HT-29 (cell line): ENCODE results near the gene MLKL. TPM values are rescaled to one million over a fixed set of nuclear protein-coding genes. Genes with fewer than 3 reads are reported as not detected.

ENCODE experiments used
- DNase-seq: peaks from one replicate; pipeline ENCODE4 v3.0.0-alpha.2; 2015; ENCODE audit warnings: low spot score
- total RNA-seq: library from RNA; depleted of rRNA; stranded (reverse); fragments of >200 nt; shearing (Covaris generic); gene quantifications from 2 replicates; pipeline ENCODE4 v1.2.3, GENCODE V29; 2014; rRNA removed

Gene MLKL
- 19.3 and 27.5 TPM in 2 replicates for total RNA-seq

DNA sequence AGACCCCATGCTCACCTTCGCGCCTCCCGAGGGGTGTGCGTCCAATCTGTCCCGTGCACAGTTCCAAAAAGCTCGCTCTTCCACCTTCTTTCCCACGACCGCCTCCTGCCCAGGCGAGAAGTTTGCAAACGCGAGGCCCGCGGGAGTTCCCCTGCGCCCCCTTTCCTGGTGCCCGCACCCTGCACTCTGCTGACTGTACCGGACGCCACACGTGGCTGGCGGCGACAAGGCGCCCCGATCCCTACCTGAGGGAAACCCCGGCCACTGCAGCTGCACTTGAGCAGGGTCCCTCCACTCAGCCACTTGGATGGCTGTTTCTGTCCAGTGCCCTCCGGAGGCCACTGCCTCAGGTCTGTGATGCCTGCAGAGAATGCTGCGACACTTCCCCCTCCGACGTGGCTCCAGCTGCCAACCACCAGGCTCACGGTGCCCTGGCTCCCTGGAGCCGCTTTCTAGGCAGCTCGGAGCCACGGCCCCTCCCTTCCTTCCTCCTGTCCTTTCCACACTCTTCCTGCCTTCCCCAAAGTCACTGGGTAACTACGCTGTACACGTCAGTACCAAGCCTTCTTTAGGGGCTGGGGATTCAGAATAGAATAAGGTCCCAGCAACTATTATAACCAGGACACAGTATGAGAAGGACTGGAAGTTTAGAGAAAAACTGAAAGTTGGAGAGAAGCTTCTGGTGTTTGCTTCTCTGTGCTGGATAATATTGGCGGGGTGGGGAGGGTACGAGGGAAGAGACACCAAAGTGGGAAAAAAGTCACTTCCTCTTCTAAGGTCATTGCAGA, at the start of gene MLKL:
Gene MLKL, minus strand, starts transcription at position 425 of the 788 bp plus-strand sequence. CDS start 5,105 bp downstream, outside the sequence.
- DNase-seq = peak; percentile 74

DNA sequence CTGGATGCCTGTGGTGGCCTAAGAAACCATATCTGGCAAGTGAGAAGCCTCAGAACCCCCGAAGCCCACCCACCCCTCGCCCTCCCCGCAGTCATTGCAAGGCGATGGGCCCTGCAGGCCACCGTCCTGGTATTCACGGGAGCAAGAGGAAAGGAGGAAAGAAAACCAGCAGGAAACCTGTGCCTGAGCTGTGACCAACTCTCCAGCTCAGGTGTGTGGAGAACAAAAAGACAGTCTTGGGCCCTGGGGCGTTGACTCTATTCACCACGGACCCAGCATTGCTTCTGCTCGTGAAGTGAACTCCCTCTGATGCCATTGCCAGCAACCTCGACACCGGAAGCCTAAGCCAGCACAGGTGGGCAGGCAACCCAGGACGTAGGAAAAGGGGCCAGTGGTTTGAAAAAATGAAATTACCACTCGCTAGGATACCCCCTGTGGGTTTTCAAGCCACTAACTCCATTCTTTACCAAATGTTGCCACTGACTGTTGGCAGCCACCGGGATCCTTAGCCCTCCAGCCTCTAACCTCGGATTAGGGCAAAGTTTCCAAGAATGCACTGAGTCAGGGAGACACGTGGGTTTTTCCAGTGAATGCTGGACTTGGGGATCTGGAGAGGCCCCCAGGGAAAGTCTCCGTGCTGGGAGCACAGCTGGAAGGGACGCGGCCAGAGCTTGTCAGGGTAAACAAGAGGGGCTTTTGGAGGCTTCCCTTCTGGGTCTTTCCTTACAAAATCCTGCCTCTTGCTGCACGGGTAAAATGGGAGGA, 48.8 kb upstream of the MLKL start:
- DNase-seq = no peak

DNA sequence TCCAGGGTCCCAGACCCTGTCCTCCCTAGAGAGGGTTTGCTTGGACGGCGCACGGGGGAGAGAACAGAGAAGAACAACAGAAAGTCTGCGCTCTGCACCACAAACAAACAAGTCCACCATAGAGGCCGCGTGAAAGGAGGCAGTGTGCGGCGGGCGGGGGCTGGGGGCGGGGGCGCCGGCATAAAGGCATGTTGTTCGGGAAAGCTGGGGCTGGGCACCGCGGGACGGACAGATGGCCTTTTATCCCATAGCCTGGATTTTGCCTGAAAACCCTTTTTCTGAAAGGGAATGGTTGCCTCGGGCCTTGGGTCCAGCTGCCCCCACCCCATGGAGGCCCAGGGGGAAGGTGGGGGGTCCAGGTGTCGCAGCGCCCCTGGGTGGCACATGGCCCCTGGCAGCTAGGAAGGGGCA, 48.0 kb upstream of the MLKL start:
- DNase-seq = no peak

DNA sequence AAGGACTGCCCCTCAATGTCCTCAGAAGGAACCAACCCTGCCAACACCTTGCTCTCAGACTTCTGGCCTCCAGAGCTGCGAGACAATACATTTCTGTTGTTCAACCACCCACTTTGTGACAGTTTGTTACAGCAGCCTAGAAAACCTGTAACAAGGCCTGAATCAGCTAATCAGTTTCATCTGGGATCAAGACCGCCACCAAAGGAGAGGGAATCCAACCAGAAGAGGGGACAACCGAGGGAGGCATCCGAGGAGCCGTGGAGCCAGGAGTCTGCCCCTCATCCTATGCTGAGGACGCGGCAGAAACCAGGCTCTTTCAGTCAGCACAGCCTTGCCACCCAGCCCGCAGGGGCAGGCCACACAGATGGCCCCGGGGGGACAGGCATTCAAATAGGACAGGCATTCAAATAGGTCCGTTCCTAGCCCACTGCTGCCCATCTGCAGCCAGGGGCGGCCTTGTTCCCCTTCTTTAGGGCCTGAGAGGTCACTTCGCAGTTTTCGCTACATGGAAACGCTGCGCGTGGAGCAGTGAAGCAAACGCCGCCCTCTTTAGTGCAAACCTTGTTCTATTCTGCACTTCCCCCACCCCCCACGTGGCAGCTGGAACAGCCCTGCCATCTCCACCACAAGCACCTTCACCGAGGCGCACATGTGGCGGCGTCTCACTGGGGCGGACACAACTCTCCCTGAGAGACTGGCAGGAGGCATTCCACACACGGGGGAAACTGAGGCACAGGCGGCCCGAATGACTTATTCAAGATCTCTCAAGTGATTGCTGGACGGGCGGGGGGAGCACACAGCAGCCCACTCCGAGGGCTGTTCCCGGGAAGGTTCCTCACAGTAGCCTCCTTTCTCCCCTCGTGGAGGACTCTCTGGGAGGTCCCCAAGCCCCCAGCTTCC, 47.3 kb upstream of the MLKL start:
- no peak for DNase-seq

DNA sequence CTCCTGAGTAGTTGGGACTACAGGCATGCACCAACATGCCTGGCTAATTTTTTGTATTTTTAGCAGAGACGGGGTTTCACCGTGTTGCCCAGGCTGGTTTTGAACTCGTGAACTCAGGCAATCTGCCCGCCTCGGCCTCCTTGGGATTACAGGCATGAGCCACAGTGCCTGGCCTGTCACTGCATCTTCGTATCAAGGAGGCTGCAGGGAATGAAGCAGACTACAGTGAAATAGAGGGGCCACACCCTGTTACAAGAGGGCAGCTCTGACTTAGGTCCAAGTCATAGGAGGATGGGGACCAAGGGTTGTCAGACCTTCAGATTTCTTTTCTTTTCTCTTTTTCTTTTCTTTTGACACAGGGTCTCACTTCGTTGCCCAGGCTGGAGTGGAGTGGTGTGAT, 45.3 kb upstream of the MLKL start:
- DNase-seq = no peak

DNA sequence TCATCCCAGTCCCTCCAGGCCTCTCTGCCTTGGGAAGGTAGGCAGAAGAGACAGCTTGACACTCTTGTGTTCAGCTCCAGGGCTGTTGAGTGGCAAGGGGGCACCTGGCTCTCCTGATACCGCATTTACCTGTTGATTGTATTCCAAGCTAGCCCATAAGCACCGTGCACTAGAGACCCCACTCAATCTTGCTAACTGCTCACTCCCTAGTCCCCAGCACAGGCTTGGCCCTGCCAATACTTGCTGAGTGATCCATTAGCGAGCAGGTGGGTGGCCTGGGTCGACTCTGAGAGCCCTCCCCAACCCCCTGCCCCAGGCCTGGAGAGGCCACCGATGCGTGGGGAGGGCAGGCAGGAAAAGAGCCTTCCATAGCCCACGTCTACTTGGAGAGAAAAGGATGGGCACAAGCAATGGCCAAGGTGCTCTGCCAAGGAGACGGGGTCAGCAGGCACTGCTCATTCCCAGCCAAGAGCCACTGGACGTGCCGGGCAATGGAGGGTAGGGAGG, 44.5 kb upstream of the MLKL start:
- no peak for DNase-seq

DNA sequence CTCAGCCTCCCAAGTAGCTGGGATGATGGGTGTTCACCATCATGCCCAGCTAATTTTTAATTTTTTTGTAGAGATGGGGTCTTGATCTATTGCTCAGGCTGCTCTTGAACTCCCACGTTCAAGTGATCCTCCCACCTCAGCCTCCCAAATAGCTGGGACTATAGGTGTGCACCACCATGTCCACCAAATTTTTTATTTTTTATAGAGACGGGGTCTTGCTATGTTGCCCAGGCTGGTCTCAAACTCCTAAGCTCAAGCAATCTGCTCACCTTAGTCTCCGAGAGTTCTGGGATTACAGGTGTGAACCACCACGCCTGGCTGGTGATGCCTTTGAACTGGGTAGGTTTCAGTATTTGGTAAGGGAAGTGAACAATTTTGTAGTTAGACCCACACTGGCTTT, 43.9 kb upstream of the MLKL start:
- no peak for DNase-seq

DNA sequence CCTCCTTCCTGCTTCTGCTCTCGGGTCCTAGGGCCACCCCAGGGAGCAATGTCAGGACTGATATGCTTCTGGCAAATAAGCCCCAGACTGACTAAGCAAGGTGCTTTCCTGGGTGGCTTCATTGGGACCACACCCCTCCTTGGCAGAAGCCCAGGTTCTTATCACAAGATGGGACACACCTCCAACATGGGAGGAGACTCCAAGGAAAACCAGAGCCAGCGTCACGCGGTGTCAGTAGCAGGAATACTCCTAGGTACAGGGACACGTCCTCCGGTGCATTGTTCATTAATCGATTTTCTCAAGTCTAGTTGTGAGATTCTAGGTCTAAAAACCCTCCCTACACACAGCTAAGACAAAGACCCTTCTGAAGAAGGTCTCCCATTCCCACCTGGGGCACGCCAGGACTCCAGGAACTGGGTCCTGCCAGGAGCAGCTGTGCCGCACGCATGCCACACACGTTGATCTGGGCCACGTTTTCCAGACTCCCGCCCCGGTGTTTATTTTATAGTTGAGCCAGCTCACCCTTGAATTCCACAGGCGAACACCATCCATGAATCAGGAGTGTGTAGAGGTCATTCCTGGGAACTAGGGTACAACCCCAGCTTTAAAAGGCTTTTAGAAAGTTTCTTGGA, 43.1 kb upstream of the MLKL start:
- DNase-seq = peak; percentile 97

DNA sequence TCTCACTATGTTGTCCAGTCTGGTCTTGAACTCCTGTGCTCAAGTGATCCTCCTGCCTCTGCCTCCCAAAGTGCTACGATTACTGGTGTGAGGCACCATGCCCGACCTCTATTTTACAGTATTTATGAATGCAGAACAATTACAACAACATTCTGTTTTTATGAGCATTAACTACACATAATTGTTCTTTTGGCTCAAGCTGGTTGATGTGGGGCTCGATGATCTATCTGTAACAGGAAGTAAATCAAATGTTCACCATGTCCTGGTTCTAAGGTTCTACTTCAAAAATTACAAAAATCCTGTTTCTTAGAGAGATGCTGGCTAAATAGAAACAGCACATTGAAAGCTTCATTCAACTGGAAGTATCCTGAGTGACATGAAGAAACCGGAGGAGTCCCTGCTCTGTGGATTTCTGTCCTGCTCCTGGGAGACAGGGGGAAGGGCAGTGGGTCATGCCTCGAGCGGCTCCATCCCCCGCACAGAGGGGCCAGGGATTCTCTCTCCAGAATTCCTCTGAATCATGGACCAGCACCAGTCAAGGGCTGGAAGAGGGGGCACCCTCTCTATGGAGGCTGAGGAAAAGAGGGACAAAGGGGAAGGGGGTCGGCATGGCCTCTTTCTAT, 42.5 kb upstream of the MLKL start:
- DNase-seq = peak; percentile 30

DNA sequence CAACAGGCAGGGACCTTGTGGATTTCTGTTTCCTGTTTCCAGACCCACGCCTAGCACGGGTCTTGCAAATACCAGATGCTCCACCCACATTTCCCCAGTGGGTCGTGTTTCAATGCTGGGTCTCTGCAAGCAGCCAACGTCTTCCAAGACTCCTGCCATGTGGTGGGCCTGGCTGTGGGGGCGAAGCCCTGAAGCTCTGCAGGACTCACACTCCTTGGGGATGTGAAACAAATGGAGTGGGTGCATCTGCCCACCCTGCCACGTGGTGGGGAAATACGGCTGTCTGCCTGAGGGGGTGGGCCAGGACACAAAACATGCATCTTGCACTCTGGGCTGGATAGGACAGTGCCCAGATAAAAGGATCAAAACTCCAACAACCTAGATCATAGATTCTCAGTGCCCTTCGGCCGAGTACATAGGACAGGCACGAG, 41.4 kb upstream of the MLKL start:
- no peak for DNase-seq

DNA sequence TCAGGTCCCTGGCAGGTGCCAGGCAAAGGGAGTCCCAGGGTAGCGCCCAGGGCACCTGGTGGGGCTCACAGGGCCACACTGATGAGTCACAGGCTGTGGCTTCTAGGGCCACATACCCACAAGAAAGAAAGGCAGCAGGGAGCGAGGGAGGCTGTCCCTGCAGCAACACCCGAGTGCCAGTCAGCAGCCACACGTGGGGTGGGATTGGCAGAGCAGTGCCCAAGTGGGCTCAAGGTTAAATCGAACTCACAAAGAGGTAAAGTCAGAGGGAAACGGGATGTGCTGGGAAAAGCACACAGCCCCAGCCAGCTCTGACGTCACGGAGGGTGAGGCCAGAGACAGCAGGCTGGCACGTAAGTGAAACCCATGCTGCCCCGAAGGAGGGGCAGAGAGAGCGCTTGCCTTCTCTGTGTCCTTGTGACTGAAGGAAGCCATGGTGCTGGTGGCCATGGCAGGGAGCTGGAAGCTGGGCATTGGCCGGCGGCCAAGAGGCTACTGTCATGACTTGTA, 40.2 kb upstream of the MLKL start:
- DNase-seq = peak; percentile 78

DNA sequence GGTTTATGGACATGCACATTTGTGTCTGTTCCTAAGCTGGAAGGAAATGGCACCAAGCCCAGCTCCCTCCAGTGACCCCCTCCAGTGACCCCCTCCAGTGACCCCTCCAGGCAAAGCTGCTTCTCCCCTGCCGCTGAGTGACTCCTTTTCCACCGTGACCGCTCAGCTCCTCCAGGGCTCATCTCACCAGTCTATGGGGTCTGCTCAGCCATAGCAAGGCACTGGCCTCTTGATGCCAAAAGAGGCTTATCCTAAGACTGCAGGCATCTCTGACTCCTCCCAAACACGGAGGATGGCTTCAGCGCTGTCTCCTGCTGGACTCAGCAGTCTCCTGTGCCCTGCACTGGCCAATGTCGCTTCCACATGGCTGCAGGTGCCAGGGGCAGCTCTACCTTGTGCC, 38.6 kb upstream of the MLKL start:
- no peak for DNase-seq

DNA sequence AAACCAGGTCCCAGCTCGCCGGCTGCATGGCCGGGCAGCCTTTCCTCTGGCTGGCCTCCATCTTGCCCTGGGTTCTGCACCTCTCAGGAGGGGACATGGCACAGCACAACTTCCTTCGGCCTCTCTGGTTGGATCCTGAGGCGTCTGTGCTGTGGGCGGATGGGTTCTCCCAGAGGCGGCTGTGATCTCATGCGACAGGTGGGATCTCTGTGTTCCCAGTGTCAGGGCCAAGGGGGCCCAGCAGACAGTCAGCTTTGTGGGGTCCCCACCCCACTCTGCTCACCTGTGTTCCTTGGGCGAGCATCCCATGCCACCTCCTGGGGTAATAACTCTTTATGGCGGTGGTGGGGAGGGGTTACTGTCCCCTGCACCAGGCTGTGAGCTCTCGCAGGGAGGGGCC, 38.2 kb upstream of the MLKL start:
- no peak for DNase-seq

DNA sequence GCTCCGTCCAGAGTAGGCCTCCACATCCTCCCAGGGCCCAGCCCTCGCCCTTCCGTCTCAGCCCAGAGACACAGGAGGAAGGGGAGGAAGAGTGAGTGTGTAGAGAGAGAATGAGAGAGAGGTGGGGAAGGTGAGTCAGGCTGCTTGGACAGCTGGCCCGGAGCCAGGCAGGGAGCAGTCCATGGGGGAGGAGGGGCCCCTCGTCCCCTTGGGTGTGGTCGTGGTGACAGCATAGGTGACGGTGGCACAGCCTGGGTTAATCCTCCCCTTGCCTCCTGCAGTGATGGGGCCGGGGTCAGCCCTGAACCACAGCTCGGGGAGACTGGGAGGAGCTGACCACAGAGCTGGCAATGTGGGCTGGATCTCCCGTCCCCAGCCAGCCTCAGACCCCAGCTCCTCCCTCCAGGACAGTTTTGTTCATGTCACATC, 37.5 kb upstream of the MLKL start:
- DNase-seq = peak; percentile 61

DNA sequence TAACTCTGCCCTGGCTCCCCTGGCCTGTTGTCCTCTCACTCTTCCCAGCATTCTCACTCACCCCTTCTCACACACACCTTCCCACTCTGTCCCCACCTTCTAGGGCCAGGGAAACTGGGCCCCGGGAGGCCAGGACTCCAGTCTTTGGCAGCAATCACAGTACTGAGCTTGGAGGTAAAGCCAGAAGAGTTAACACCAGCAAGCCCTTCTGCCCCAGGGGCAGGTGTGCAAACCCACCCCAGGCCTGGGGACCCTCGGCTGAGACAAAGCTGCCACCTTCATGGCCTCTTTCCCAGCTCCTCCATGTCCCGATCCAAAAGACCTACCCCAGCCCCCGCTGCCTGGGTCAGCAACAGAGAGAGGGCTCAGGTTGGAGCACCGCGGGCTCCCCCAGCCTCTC, 36.9 kb upstream of the MLKL start:
- no peak for DNase-seq

DNA sequence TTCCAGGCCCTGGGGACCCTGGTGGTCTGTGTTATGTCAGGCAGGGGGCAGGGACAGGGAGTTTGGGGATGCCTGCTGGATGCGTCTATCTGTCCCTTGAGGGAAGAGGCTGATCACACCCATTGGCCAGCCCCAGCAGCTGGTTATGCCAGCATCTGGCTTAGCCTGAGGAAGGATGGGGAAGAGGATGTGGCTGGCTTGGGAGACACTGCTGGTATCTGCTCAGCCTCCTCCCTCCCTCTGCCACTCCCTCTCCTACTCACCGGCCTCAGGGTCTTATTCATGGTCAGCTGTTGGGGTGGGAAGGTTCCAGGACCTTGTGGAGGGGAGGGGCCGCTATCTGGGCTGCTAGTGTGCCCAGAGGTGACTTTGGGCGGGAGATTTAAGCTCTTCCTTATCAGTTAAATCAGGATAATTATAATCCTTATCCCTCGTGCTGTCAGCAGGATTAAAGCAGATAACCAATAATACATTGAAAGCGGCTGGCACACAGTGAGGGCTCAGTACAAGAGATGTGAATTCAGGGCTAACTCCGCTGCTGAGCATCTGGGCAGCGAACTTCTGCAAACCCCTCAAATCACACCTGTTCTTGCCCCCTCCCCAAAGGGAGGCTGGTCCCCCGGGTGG, 36.0 kb upstream of the MLKL start:
- no peak for DNase-seq

DNA sequence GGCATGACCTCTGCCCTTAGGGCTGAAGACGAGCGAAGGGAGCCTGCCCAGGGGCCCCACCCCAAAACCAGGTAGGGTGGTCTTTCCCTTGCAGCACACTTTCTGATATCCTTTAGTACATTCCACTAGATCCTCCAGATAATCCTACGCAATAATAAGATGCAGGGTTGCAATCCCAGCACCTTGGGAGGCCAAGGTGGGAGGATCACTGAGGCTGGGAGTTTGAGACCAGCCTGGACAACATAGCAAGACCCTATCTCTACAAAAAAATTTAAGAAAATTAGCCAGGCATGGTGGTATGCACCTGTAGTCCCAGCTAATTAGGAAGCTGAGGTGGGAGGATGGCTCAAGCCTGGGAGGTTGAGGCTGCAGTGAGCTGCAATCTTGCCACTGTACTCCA, 34.9 kb upstream of the MLKL start:
- DNase-seq = no peak

DNA sequence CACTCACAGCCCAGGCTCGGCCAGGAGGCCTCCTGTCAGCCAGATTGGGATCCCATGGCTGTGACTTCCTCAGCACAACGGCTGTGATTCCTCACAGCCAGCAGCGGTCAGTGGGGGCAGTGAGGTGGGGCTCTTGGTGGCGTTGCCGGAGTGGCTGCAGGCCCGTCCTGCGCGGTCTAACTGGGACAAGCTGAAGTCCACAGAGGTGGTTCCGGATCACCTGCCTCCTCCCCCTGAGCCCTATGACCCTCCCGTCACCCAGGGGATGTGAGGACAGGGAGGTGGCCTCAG, 34.4 kb upstream of the MLKL start:
- no peak for DNase-seq

DNA sequence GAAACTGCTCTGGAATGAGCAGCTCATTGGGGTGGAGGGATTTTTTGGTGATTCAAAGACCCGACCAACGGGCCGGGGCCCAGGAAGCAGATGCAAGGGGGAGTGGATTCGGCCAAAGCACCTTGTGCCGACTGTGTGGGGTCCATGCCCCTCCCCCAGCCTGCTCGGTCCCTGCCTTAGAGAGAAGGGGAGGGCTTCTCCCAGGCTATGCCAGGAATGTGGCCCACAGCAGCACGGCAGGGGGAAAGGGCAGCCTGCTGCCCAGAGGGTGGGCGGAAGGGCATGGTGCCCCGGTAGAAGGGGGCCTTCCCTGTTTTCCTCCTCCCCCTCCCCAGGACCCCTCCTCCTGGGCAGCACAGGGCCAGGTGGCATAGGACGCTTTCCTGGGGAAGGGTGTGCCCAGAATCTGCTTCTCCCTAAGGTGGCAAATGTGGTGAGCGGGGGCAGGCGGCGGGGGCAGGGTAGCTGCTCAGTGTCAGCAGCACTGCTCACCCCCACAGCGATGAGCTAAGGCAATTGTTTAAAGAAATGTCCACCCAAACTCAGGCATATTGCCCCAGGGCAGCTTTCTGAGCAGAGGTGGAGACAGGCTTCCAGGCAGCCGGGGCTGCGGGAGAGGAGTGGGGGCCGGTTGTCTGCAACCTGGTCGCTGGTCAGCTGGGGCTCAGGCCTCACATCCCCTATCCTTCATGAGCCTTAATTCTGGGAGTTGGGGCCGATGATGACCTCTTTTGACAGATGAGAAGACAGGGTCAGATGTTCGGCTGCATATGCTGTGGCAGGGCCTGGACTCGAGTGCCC, 33.9 kb upstream of the MLKL start:
- DNase-seq = no peak
